Activated CD8-positive, alpha-beta T cell treated with anti-CD3 and anti-CD28 coated beads for 36 hours (primary cell): ENCODE measurements around the gene PRR5. TPM values are rescaled to one million over a fixed set of nuclear protein-coding genes. Genes with fewer than 3 reads are reported as not detected.
"Not testable (repeated sequence)": the region's sequence is repeated elsewhere in the genome, so short reads cannot be mapped to it uniquely, and the experiment has no call there.

Source experiments
- ATAC-seq: fragments of 200-7000 bp; cut with Tn5 transposase; one replicate; pipeline ENCODE4 v1.10.0; 2021; ENCODE audit warnings: mild to moderate bottlenecking, moderate library complexity
- CTCF ChIA-PET: fragments of 350-600 bp; sonication (Branson Sonifier 250); formaldehyde crosslinking; loops from one replicate; lab custom pipeline; 2021; ENCODE audit warnings: antibody characterized with exemption; lab: Charles Lee
- POLR2A ChIA-PET: fragments of 350-600 bp; sonication (Branson Sonifier 250); formaldehyde crosslinking; loops from one replicate; lab custom pipeline; 2021; ENCODE audit warnings: antibody characterized with exemption; lab: Charles Lee
- DNase-seq: peaks from one replicate; pipeline ENCODE4 v3.0.0-alpha.2; 2020
- H3K27ac Mint-ChIP-seq: one replicate; pipeline ENCODE4 v1.8.0; 2021; ENCODE audit warnings: mild to moderate bottlenecking, mixed read lengths
- H3K27me3 Mint-ChIP-seq: one replicate; pipeline ENCODE4 v1.8.0; 2021; ENCODE audit warnings: mixed read lengths
- H3K36me3 Mint-ChIP-seq: one replicate; pipeline ENCODE4 v1.8.0; 2021; ENCODE audit warnings: low read depth, mixed read lengths
- H3K4me1 Mint-ChIP-seq: one replicate; pipeline ENCODE4 v1.8.0; 2021; ENCODE audit warnings: low read depth, mixed read lengths
- H3K4me3 Mint-ChIP-seq: one replicate; pipeline ENCODE4 v1.8.0; 2021; ENCODE audit warnings: mild to moderate bottlenecking, moderate library complexity, mixed read lengths
- H3K9me3 Mint-ChIP-seq: one replicate; pipeline ENCODE4 v1.8.0; 2021; ENCODE audit warnings: mixed read lengths
- intact Hi-C: fragments of 100-400 bp; cut with micrococcal nuclease; formaldehyde crosslinking; loops from one replicate; pipeline ENCODE4 v1.10.0; 2022
- total RNA-seq, 2 experiments: library from RNA; stranded (reverse); gene quantifications; one replicate each; pipeline ENCODE4 v1.2.3, GENCODE V29; 2021
- TF ChIP-seq, protein P1 (sequence below): fragments of 200-600 bp; IDR thresholded peaks from one replicate; pipeline ENCODE4 v1.8.0; 2022; ENCODE audit warnings: antibody characterized with exemption, mild to moderate bottlenecking

PRR5 gene
- total RNA-seq, 2 experiments from 2014 or later, result 26.8 to 27.3 TPM

DNA sequence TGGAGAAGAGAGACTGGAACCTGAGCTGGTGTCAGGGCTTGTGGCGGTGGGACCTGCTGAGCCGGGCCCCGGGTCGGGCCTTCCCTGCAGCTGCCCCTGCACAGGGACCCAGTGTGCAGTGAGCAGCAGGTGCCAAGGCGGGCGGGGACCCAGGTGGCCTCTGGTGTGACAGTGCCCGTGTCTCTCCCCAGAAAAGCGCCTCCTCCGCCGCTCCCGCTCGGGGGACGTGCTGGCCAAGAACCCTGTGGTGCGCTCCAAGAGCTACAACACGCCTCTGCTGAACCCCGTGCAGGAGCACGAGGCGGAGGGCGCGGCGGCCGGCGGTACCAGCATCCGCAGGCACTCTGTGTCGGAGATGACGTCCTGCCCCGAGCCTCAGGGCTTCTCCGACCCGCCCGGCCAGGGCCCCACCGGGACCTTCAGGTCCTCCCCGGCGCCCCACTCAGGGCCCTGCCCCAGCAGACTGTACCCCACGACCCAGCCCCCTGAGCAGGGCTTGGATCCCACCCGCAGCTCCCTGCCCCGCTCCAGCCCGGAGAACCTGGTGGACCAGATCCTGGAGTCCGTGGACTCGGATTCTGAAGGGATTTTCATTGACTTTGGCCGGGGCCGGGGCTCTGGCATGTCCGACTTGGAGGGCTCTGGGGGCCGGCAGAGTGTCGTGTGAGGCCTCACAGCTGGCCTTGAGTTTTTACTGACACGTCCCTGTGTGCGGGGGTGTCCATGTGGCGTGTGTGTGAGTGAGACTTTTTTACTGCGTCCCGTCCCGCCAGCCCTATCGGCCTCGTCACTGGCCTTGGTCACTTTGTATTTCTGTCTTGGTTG lies 34.8 kb downstream of the PRR5 start:
- Mint-ChIP-seq H3K4me1 (no peaks in the 10 kb centered on the region), H3K36me3 (peaks cover 5% of the 10 kb centered on the region), H3K9me3 (no peaks in the 10 kb centered on the region), H3K27me3 (no peaks in the 10 kb centered on the region), H3K4me3 (no peak overlapping the region), H3K27ac (no peak overlapping the region)
- CTCF ChIA-PET, result interaction anchor here (0.8 to 5.9 kb wide), 6 partner anchors 12 to 52 kb away, joined by 3 to 46 read pairs (median 10); no protein-coding TSS in a partner anchor
- DNase-seq (no peak), ATAC-seq (no peak)
- POLR2A ChIA-PET, result no interaction called here
- TF ChIP-seq, protein P1, sequence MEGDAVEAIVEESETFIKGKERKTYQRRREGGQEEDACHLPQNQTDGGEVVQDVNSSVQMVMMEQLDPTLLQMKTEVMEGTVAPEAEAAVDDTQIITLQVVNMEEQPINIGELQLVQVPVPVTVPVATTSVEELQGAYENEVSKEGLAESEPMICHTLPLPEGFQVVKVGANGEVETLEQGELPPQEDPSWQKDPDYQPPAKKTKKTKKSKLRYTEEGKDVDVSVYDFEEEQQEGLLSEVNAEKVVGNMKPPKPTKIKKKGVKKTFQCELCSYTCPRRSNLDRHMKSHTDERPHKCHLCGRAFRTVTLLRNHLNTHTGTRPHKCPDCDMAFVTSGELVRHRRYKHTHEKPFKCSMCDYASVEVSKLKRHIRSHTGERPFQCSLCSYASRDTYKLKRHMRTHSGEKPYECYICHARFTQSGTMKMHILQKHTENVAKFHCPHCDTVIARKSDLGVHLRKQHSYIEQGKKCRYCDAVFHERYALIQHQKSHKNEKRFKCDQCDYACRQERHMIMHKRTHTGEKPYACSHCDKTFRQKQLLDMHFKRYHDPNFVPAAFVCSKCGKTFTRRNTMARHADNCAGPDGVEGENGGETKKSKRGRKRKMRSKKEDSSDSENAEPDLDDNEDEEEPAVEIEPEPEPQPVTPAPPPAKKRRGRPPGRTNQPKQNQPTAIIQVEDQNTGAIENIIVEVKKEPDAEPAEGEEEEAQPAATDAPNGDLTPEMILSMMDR, result no peak
- intact Hi-C loops, result no loop called here

DNA sequence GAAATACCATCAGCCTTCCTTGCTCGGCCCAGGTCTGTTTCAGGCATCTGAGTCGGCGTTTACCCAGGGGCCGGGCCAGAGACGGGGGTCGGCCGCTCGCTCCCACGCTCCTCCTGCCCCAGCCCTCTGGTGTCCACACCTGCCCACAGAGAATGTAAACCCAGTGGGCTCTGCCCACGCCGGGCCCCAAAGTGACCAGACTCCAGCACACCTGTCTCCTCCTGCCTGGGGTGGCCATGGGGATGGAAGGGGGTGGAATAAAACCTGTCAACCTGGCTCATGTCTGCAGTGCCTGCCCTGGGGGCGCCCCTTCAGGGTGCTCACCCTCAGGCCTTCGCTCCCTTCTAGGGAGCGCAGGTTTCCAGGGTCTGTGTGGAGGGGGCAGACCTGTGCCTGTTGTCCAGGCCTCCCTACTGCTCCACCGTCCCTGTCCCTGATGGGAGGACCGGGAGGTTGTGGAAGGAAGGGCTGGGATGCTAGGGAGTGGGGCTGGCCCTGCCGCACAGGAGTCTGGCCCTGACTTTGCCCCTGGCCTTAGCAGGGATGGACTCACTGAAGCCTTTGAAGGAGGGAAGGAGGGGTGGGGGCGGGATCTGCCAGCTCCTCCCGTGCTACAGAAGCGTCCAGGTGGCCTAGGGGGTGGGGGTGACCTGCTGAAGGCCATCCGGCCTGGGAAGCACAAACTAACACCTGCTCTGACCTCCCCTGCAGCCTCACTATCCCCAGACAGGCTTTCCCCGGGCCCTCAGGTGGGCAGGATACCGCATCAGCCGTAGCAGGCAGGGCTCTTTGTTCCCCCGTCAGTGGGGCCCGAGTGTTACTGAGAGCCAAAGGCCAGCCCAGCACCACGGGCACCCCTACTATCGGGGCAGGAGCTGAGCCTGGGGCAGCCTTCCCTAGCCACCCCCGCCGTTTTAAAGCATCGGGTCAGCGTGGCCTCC lies 35.7 kb downstream of the PRR5 start:
- no peak for DNase-seq
- H3K4me3 Mint-ChIP-seq, result no peak overlapping the region
- intact Hi-C loops, result no loop called here
- H3K27ac Mint-ChIP-seq, result no peak overlapping the region
- H3K27me3 Mint-ChIP-seq, result no peaks in the 10 kb centered on the region
- H3K36me3 Mint-ChIP-seq, result peaks cover 1% of the 10 kb centered on the region
- POLR2A ChIA-PET, result interaction anchor here (0.5 to 0.8 kb wide), 2 partner anchors 19 to 22 kb away, joined by 3 read pairs; no protein-coding TSS in a partner anchor
- no peak for ATAC-seq
- no peaks in the 10 kb centered on the region for H3K4me1 Mint-ChIP-seq
- no peaks in the 10 kb centered on the region for H3K9me3 Mint-ChIP-seq
- TF ChIP-seq, protein P1, result no peak
- CTCF ChIA-PET, result interaction anchor here (3.8 to 5.9 kb wide), 2 partner anchors 40 to 53 kb away, joined by 17 to 46 read pairs; no protein-coding TSS in a partner anchor

DNA sequence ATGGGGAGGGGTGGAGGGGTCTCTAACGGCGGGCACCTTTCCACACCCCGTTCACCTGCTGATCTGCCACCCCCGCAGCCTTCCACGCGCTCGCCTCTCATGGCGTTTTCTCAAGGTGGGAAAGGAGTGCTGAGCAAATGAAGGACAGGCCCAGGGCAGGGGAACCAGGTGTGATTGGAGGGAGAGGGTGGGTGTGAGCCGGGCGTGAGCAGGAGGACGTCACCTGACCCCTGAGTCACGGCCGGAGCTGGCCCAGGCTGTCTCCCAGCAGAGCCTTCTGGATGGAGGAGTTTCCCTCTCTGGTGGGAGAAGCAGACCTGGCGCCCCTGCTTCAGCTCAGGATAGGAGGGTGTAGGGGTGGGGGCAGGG lies 36.3 kb downstream of the PRR5 start:
- H3K27me3 Mint-ChIP-seq, result no peaks in the 10 kb centered on the region
- H3K36me3 Mint-ChIP-seq, result no peaks in the 10 kb centered on the region
- DNase-seq, result no peak
- no peaks in the 10 kb centered on the region for H3K9me3 Mint-ChIP-seq
- POLR2A ChIA-PET, result interaction anchor here (0.5 to 0.8 kb wide), 2 partner anchors 18 to 23 kb away, joined by 3 read pairs; no protein-coding TSS in a partner anchor
- no peaks in the 10 kb centered on the region for H3K4me1 Mint-ChIP-seq
- CTCF ChIA-PET, result interaction anchor here (5.9 kb wide), 1 partner anchor 41 kb away, joined by 46 read pairs; no protein-coding TSS in a partner anchor
- ATAC-seq, result no peak
- H3K4me3 Mint-ChIP-seq, result no peak overlapping the region
- TF ChIP-seq, protein P1, result no peak
- no peak overlapping the region for H3K27ac Mint-ChIP-seq
- intact Hi-C loops, result no loop called here

DNA sequence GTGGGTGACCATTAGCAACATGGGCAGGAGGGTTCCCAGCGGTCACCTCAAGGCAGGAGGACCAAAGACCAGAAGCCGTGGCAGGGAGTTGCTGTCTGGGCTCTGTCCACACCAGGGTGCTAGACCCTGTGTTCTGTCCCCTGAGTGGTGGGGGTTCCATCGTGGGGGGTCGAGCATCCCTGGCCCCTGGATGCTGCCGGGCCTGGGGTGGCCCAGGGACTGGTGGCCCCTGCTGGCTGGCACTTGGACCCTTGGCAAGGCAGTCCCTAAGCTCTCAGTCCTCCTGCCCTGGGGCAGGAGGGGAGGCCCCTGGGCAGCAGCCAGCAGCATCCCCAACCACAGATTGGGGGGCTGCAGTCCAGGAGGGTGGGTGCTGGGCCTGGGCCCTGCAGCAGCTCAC lies 37.0 kb downstream of the PRR5 start:
- Mint-ChIP-seq H3K4me3 (no peak overlapping the region), H3K9me3 (no peaks in the 10 kb centered on the region), H3K27me3 (no peaks in the 10 kb centered on the region), H3K36me3 (no peaks in the 10 kb centered on the region), H3K27ac (no peak overlapping the region), H3K4me1 (no peaks in the 10 kb centered on the region)
- DNase-seq, result no peak
- ChIA-PET CTCF (no interaction called here), POLR2A (interaction anchor here (0.8 kb wide), 1 partner anchor 23 kb away, joined by 3 read pairs; no protein-coding TSS in a partner anchor)
- no peak for ATAC-seq
- intact Hi-C loops, result no loop called here
- TF ChIP-seq, protein P1, result no peak

DNA sequence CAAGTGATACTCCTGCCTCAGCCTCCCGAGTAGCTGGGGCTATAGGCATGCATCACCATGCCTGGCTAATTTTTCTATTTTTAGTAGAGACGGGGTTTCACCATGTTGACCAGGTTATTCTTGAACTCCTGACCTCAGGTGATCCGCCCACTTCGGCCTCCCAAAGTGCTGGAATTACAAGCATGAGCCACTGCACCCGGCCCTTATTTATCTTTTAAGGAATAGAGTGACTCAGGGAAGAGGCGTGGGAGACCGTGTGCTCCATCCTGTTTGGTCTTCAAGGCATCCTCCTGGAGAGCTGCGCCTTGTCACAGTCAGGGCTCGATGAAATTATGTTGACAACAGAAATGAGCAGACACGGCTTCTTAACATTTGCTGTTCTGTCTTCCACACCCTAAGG lies 37.7 kb downstream of the PRR5 start:
- POLR2A ChIA-PET, H3K27ac Mint-ChIP-seq, intact Hi-C loops, H3K36me3 Mint-ChIP-seq, DNase-seq, H3K9me3 Mint-ChIP-seq, CTCF ChIA-PET, ATAC-seq, H3K27me3 Mint-ChIP-seq, H3K4me1 Mint-ChIP-seq, H3K4me3 Mint-ChIP-seq: not testable (repeated sequence)
